ENCODE results near the gene FILIP1L. TPM values are rescaled to one million over a fixed set of nuclear protein-coding genes. Genes with fewer than 3 reads are reported as not detected.
A peak's percentile ranks its signal among the peaks of the same experiment; 100 is the strongest.

The FILIP1L gene
- polyA plus RNA-seq, 1 experiment: 31.2 TPM

DNA sequence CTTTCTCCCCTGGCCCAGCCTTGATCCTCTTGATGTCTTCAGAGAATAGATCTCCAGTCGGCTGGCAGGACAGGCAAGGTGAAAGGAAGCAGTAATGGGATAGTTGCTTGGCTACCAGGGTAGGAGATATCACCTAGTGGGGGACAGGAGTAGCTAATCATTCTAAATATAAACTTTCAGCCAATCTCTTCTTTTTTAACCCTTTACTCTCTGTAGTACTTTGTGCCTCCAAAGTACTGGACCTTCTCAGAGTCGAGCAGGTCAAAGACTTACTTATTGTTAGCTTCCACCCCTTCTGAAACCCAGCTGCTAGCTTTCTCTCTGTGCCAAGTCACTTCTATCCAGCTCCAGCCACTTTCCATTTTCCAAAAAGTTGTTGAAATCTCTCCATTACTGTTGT is 43.4 kb upstream of the FILIP1L start:
- Histone ChIP-seq H3K4me3 (ENCODE audit: low read depth, low read length) (no peak overlapping the region), H3K36me3 (ENCODE audit: control insufficient read depth, insufficient read depth, low read length) (no peaks in the 10 kb centered on the region), H3K27me3 (ENCODE audit: control insufficient read depth, insufficient read depth, low read length) (no peaks in the 10 kb centered on the region)
- DNase-seq (ENCODE audit: low read depth): no peak
- no peak for TF ChIP-seq CTCF (IDR thresholded peaks at IDR 0.05; ENCODE audit: insufficient read depth, low read depth, low read length)
- ChIA-PET CTCF (interaction anchor here (1.1 to 1.3 kb wide), 2 partner anchors 16 to 89 kb away, joined by 3 read pairs; no protein-coding TSS in a partner anchor), POLR2A (no interaction called here)

- H3K36me3 ChIP-seq (ENCODE audit: control insufficient read depth, insufficient read depth, low read length): no peaks in the 10 kb centered on the region
- no peak for DNase-seq (ENCODE audit: low read depth)
- no peak for TF ChIP-seq CTCF (IDR thresholded peaks at IDR 0.05; ENCODE audit: insufficient read depth, low read depth, low read length)
- ChIA-PET POLR2A (no interaction called here), CTCF (interaction anchor here (0.6 to 1.2 kb wide), 2 partner anchors 81 to 293 kb away, joined by 3 to 4 read pairs; no protein-coding TSS in a partner anchor)
- no peaks in the 10 kb centered on the region for H3K27me3 ChIP-seq (ENCODE audit: control insufficient read depth, insufficient read depth, low read length)
- no peak overlapping the region for H3K4me3 ChIP-seq (ENCODE audit: low read depth, low read length)
These were observed 41.3 kb upstream of the FILIP1L start for GRCh38 chr3:100155590-100155989.

- Histone ChIP-seq H3K4me3 (ENCODE audit: low read depth, low read length) (no peak overlapping the region), H3K36me3 (ENCODE audit: control insufficient read depth, insufficient read depth, low read length) (no peaks in the 10 kb centered on the region), H3K27me3 (ENCODE audit: control insufficient read depth, insufficient read depth, low read length) (no peaks in the 10 kb centered on the region)
- CTCF ChIA-PET: interaction anchor here (0.8 to 1.2 kb wide), 2 partner anchors 78 to 81 kb away, joined by 3 read pairs; no protein-coding TSS in a partner anchor
- no peak for TF ChIP-seq CTCF (IDR thresholded peaks at IDR 0.05; ENCODE audit: insufficient read depth, low read depth, low read length)
- DNase-seq (ENCODE audit: low read depth): peak; percentile 22
- POLR2A ChIA-PET: no interaction called here
These were observed 40.8 kb upstream of the FILIP1L start for GRCh38 chr3:100155128-100155527.

DNA sequence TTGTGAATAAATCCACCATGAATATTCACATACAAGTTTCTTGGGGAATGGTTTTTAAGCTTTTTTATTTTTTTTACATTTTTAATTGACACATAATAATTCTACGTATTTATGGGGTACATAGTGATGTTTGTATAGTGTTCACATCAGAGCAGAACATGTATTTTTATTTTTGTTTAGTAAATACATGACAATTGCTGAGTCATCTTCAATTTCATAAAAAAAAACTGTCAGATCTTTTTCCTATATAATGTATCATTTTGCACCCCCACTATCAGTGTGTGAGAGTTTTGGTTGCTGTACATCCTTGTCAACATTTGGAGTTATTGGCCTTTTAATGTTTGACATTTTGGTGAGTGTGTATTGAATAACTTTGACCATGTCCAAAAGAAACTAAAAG is 39.9 kb upstream of the FILIP1L start:
- no peak for DNase-seq (ENCODE audit: low read depth)
- TF ChIP-seq CTCF (IDR thresholded peaks at IDR 0.05; ENCODE audit: insufficient read depth, low read depth, low read length): no peak
- Histone ChIP-seq H3K36me3 (ENCODE audit: control insufficient read depth, insufficient read depth, low read length) (no peaks in the 10 kb centered on the region), H3K4me3 (ENCODE audit: low read depth, low read length) (no peak overlapping the region), H3K27me3 (ENCODE audit: control insufficient read depth, insufficient read depth, low read length) (no peaks in the 10 kb centered on the region)
- ChIA-PET POLR2A (no interaction called here), CTCF (no interaction called here)

DNA sequence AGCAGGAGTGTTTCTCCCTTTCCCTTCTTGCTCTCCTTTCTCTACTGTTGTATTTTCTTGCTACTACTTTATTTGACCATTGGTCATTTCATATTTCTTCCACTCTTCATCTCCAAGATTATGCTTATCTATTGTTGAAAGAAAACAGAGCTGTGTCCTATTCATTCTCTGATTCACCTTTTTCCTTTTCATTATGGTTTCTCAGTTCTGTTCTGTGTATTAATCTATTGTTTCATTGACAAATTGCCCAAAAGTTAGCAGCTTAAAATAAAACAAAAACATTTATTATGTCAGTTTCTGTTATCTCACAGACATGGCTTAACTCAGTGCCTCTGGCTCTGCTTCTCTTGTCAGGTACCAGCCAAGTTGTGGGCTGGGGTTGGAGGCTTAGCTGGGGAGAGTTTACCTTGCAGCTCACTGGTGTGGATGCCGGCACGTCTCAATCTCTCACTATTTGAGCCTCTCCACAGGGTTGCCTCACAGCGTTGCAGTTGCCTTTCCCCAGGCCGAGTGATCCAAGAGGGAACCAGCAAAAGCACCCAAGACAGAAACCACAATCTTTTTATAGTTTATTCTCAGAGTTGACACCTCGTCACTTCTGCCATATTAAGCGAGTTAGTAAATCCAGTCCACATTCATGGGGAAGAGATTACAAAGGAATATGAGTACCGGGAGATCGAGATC is 36.9 kb upstream of the FILIP1L start:
- H3K4me3 ChIP-seq (ENCODE audit: low read depth, low read length): no peak overlapping the region
- ChIA-PET CTCF (interaction anchor here (0.6 kb wide), 1 partner anchor 180 kb away, joined by 3 read pairs; no protein-coding TSS in a partner anchor), POLR2A (no interaction called here)
- no peak for TF ChIP-seq CTCF (IDR thresholded peaks at IDR 0.05; ENCODE audit: insufficient read depth, low read depth, low read length)
- no peak for DNase-seq (ENCODE audit: low read depth)
- H3K27me3 ChIP-seq (ENCODE audit: control insufficient read depth, insufficient read depth, low read length): no peaks in the 10 kb centered on the region
- H3K36me3 ChIP-seq (ENCODE audit: control insufficient read depth, insufficient read depth, low read length): no peaks in the 10 kb centered on the region
